Right lobe of liver (tissue), 4 donors: ENCODE data around the gene KANK3.

ENCODE experiments used
- POLR2A ChIP-seq: fragments of 450-650 bp; IDR thresholded peaks from one replicate; pipeline ENCODE4 v1.6.1; 2017; ENCODE audit warnings: antibody characterized with exemption, mild to moderate bottlenecking
- TF ChIP-seq, protein P1 (sequence below), 4 donors: fragments of 200-600 bp in 3 of 4; fragments of 450-650 bp in 1 of 4; IDR thresholded peaks; one replicate each; pipeline versions ENCODE4 v1.5.1 to v1.8.0; 2016 to 2022; ENCODE audit warnings: antibody characterized with exemption in 4 of 4, mild to moderate bottlenecking in 2 of 4
- donor health status: DM: no; HTN: no; CAD: no.
- donor health status: DM: no; HTN: no; CAD: no.
- donor health status: DM: no; HTN: yes; CAD: no.

DNA sequence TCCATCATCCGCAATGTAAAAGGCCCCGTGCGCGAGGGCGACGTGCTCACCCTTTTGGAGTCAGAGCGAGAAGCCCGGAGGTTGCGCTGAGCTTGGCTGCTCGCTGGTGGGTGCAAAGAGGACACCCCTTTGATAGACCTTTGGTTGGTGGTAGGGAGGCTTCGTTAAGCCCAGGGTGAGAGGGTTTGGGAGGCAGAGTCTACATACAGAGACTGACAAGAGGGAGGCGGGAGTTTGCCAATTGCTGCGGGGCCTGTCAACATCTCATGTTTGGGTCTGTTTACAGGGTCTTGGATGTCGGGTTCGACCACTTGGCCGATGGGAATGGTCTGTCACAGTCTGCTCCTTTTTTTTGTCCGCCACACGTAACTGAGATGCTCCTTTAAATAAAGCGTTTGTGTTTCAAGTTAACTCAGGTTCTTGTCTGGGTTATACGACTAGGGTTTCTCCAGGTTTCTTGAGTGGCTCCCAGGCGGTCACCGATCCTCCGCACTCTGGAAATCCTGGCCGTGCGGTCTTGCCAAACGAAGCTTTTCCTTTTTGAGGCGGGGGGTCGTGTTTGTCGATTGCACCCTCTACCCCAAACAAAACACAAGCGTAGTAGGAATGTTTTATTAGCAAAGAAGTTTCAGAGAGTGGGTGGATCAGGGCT, 20.9 kb downstream of the KANK3 start:
- TF ChIP-seq, protein P1, sequence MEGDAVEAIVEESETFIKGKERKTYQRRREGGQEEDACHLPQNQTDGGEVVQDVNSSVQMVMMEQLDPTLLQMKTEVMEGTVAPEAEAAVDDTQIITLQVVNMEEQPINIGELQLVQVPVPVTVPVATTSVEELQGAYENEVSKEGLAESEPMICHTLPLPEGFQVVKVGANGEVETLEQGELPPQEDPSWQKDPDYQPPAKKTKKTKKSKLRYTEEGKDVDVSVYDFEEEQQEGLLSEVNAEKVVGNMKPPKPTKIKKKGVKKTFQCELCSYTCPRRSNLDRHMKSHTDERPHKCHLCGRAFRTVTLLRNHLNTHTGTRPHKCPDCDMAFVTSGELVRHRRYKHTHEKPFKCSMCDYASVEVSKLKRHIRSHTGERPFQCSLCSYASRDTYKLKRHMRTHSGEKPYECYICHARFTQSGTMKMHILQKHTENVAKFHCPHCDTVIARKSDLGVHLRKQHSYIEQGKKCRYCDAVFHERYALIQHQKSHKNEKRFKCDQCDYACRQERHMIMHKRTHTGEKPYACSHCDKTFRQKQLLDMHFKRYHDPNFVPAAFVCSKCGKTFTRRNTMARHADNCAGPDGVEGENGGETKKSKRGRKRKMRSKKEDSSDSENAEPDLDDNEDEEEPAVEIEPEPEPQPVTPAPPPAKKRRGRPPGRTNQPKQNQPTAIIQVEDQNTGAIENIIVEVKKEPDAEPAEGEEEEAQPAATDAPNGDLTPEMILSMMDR (IDR thresholded peaks at IDR 0.05), result no peak
- no peak for TF ChIP-seq POLR2A
